ENCODE results near the gene KAT8.
"Not testable (repeated sequence)": the region's sequence is repeated elsewhere in the genome, so short reads cannot be mapped to it uniquely, and the experiment has no call there.

Gene KAT8

DNA sequence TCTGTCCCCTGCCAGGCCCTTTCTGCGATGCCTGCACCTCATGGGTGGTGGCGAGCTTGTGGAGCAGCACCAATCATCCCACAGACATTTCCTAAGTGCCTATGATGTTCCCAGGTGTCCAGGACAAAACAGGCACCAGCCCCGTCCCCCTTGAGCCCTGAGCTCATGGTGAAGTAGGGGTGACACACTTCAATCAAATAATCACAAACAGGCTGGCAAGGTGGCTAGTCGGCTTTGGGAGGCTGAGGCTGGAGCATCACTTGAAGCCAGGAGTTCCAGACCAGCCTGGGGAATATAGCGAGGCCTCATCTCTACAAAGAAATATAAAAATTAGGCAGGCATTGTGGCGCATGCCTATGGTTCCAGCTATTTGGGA, 18.8 kb downstream of the KAT8 start:
- no peak for DNase-seq (ENCODE audit: low spot score)
- in situ Hi-C loops (cut with MboI; ENCODE audit: low pct_unique_long_range_greater_than_20kb, low sequenced_read_pairs, unreplicated experiment) = no loop called here
- TF ChIP-seq CTCF (IDR thresholded peaks at IDR 0.05; ENCODE audit: extremely low read depth, insufficient read depth, missing control alignments) = no peak

DNA sequence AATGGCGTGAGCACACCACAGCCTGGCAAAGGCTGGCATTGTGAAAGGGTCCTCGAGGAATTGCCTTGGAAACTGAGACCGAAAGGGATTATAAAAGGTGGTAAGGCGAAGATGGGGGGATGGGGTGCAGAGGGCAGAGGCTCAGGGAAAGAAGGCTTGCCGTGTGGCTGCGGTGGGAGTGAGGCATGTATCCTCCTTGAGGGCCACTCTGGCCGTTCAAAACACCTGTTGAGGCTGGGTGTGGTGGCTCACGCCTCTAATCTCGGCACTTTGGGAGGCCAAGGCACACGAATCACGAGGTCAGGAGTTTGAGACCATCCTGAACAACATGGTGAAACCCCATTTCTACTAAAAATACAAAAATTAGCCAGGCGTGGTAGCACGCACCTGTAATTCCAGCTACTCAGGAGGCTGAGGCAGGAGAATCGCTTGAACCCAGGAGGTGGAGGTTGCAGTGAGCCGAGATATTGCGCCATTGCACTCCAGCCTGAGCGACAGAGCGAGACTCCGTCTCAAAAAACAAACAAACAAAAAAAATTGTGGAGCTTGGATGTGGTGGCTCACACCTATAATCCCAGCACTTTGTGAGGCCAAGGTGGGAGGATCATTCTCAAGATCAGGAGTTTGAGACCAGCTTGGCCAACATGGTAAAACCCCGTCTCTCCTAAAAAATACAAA, 19.5 kb downstream of the KAT8 start:
- DNase-seq (ENCODE audit: low spot score); in situ Hi-C loops (cut with MboI; ENCODE audit: low pct_unique_long_range_greater_than_20kb, low sequenced_read_pairs, unreplicated experiment): not testable (repeated sequence)

GRCh38 chr16:31138621-31139578, 21.4 kb downstream of the KAT8 start:
- TF ChIP-seq CTCF (IDR thresholded peaks at IDR 0.05; ENCODE audit: extremely low read depth, insufficient read depth, missing control alignments) = no peak
- no peak for DNase-seq (ENCODE audit: low spot score)
- in situ Hi-C loops (cut with MboI; ENCODE audit: low pct_unique_long_range_greater_than_20kb, low sequenced_read_pairs, unreplicated experiment) = no loop called here

DNA sequence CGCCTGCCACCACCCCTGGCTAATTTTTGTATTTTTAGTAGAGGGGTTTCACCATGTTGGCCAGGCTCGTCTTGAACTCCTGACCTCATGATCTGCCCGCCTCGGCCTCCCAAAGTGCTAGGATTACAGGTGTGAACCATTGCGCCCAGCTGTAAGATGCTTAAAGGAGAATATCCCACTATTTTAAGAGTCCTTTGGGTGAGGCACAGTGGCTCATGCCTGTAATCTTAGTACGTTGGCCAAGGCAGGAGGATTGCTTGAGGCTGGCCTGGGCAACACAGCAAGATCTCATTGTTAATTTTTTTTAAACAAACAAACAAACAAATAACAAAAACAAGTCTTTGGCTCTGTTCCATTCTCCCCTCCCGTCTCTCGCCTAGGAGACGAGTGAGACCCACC, 23.6 kb downstream of the KAT8 start:
- in situ Hi-C loops (cut with MboI; ENCODE audit: low pct_unique_long_range_greater_than_20kb, low sequenced_read_pairs, unreplicated experiment) = not testable (repeated sequence)

DNA sequence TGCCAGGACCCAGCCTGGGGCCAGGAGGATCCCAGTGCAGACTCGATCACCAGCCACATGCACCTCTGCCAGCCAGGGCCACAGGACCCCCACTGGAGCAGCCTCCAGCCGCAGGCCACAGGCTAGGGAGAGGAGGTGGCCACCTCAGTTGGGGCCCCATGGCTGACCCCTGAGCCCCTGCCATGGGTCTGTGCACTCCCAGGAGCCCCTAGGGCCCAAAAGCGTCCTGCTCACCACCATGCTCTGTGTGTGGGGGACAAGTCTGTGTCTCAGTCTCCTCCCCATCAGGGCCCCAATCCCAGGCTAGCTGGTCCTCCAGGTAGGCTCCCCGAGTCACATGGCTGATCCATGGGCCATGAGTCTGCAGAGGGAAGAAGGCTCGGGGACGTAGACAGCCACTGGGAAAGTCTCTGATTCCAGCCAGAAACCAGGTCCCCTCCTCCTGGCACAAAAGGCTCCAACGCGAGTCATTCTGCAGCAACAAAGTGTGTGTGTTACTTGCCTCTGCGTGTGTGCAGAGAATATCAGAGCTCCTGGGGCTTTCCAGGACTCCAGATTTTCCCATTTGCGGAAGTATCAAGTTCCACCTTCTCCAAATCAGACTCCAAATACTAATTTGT, 24.1 kb downstream of the KAT8 start:
- in situ Hi-C loops (cut with MboI; ENCODE audit: low pct_unique_long_range_greater_than_20kb, low sequenced_read_pairs, unreplicated experiment) = no loop called here
- DNase-seq (ENCODE audit: low spot score) = no peak
- TF ChIP-seq CTCF (IDR thresholded peaks at IDR 0.05; ENCODE audit: extremely low read depth, insufficient read depth, missing control alignments) = no peak

More for the DNA sequence above, 23.6 kb downstream of the KAT8 start:
- not testable (repeated sequence) for DNase-seq (ENCODE audit: low spot score)

DNA sequence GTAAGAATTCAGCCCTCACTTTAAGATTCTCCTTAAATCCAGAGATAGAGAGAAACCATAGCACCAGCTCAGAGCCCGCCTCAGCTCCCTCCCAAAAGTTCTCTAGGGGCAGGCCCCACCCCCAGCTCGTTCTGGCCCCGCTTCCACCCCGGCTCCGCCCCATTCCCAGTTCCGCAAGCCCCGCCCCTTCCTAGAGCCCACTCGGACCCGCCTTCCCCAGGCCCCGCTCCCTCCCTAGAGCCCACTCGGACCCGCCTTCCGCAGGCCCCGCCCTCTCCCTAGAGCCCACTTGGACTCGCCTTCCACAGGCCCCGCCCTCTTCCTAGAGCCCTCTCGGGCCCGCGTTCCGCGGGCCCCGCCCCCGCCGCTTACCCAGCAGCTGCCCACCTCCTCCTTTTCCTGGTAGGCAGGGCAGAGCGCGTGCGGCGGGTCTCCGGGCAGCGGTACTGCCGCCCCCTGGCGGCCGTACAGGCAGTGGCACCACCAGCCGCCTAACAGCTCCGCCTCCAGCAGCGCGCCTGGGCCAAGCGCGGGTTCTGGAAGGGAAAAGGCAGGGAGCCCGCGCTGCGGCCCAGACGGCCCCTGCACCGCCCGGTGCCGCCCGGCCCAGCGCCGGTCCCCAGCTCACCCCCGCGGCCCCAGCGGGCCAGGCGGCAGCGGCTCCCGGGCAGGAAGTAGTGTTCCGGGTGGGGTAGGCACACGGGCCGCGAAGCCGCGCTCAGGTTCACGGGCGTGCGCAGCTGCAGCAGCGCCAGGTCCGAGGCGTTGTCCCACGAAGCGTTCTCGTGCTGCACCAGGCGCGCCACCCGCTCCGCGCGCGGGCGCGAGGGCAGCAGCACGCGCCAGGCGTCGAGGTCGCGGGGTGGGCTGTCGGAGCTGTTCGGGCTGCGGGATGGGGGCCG, 24.9 kb downstream of the KAT8 start:
- DNase-seq (ENCODE audit: low spot score) = peak; percentile 100
- peak; percentile 93 for TF ChIP-seq CTCF (IDR thresholded peaks at IDR 0.05; ENCODE audit: extremely low read depth, insufficient read depth, missing control alignments)
- in situ Hi-C loops (cut with MboI; ENCODE audit: low pct_unique_long_range_greater_than_20kb, low sequenced_read_pairs, unreplicated experiment) = no loop called here

Data from GM13977 (cell line).